Activated CD4-positive, CD25-positive, alpha-beta regulatory T cell treated with anti-CD3 and anti-CD28 coated beads, Interleukin-2, amount 50 U/mL, for 24 hours (primary cell): ENCODE results near the gene MRPL49.

Experiments
- ATAC-seq, 2 donors: fragments of 150-1000 bp; cut with Tn5 transposase; one replicate each; pipeline ENCODE4 v1.10.0; 2021; ENCODE audit warnings: mild to moderate bottlenecking in 1 of 2, moderate library complexity in 1 of 2

MRPL49 gene

DNA sequence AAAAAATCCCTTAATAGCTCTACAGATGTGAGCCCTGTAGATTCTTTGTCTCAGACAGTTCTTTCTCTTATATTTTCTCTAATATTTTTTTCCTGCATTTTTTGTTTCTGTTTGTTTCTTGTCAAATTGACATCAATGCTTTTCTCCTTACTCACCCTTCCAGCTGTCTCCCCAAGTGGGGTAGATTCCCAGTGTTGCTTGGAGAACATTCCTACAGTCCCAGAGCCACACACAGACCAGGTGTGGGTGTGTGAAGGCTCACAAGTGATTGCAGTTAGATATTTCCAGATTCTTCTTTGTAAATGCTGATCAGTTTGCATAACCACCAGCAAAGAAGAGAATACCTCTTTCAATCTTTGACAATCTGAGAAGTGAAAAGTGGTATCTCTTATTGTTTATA, 18.6 kb upstream of the MRPL49 start:
- ATAC-seq = no peak

DNA sequence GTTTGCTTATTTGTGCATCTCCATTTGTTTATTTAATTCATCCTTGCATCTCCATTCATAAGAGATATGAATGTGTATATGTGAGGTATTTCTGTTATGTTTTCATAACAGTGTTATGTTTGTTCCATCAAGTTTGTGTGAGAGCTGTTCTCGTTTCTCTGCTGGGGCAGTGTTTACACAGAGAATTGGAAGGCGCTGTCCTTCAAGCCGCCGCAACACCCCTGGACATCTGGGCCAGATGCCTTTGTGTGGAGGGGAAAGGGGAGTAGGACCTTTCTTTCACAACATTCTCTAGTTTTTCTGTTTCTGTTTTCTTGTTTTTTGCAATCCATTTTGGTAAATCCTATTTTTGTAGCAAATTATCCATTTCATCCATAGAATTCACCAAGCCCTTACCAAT, 17.5 kb upstream of the MRPL49 start:
- no peak for ATAC-seq

- ATAC-seq = no peak
Observed at GRCh38 chr11:65107078-65107477, 15.0 kb upstream of the MRPL49 start.

DNA sequence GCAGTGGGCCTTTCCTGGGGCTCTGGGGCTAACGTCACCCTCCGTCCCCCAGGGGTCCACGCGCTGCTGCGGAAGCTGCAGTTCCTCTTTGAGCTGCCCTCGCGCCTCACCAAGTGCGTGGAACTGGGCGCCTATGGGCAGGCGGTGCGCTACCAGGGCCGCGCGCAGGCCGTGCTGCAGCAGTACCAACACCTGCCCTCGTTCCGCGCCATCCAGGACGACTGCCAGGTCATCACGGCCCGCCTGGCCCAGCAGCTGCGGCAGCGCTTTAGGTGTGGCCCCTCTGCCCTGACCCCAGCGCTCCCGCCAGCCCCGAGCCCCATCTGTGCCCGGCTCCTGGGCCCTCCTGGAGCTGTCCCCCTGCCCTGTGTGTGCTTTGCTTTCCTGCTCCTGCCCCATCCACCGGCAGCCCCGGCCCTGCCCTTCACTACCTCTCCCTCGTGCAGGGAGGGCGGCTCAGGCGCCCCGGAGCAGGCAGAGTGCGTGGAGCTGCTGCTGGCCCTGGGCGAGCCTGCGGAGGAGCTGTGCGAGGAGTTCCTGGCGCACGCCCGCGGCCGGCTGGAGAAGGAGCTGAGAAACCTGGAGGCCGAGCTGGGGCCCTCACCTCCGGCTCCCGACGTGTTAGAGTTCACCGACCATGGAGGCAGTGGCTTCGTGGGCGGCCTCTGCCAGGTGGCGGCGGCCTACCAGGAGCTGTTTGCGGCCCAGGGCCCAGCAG, 14.2 kb upstream of the MRPL49 start:
- ATAC-seq = no peak

DNA sequence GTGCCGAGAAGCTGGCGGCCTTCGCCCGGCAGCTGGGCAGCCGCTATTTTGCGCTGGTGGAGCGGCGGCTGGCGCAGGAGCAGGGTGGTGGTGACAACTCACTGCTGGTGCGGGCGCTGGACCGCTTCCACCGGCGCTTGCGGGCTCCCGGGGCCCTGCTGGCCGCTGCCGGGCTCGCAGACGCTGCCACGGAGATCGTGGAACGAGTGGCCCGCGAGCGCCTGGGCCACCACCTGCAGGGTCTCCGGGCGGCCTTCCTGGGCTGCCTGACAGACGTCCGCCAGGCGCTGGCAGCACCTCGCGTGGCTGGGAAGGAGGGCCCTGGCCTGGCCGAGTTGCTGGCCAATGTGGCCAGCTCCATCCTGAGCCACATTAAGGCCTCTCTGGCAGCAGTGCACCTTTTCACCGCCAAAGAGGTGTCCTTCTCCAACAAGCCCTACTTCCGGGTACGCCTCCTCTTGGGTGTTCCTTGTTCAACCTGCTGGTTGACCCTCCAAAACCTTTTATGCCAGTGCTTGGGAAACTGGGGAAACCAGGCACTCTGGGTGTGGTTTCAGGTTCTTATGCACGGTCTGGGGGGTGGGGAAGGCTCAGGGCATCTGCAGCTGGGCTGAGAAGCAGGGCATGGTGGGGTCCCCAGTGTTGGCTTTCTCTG, 13.5 kb upstream of the MRPL49 start:
- no peak for ATAC-seq

DNA sequence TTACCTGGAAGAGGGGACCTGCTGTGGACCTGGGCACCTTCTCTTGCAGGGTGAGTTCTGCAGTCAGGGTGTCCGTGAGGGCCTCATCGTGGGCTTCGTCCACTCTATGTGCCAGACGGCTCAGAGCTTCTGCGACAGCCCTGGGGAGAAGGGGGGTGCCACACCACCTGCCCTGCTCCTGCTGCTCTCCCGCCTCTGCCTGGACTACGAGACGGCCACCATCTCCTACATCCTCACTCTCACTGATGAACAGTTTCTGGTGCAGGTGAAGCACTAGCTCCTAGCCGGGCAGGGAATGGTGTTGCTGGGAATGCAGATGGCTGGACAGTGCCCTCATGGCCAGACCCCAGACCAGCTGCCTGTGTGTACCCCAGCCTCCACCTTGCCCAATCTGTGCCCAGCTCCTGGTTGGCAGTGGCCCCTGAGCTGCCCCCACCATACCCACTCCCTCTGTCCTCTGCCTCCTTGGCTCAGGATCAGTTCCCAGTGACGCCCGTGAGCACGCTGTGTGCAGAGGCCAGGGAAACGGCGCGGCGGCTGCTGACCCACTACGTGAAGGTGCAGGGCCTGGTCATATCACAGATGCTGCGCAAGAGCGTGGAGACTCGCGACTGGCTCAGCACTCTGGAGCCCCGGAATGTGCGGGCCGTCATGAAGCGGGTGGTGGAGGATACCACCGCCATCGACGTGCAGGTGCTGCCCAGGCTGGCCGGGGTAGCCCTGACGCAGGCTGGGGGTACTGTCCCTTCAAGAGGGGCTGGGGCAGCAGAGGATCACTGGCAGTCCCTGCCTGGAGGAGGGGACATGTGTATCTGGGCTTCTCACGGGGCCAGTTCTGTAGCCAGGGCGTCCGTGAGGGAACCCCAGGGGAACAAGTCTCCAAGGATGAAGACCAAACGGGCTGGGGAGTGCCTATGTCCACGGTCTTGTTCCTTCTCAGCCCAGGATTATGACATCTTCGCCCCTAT, 12.6 kb upstream of the MRPL49 start:
- no peak for ATAC-seq

DNA sequence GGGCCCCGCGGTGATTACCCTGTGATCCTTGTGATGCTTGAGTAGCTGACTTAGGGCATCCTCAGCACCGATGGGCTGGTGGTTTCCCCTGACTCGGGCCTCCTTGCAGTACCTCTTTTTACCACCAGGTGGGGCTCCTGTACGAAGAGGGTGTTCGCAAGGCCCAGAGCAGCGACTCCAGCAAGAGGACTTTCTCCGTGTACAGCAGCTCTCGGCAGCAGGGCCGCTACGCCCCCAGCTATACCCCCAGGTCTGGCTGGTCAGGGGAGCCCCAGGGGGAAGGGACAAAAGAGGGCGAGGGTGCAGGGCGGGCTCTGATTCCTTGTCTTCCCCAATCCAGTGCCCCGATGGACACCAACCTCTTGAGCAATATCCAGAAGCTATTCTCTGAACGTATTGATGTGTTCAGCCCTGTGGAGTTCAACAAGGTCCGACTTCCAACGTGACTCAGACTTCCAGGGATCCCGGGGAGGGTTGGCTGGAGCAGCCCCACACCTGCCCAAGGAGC, 11.7 kb upstream of the MRPL49 start:
- peak; percentile 52 to 54 for ATAC-seq

- no peak for ATAC-seq
Observed at GRCh38 chr11:65111159-65111743, 10.9 kb upstream of the MRPL49 start.

- peak; percentile 78 to 80 for ATAC-seq
Observed at GRCh38 chr11:65111744-65112545, 10.2 kb upstream of the MRPL49 start, which contains the start of gene TM7SF2. Gene TM7SF2 (plus strand): TSS chr11:65111872. CDS start chr11:65112016, 144 bp downstream.

GRCh38 chr11:65112546-65113360, 9.4 kb upstream of the MRPL49 start:
- ATAC-seq = peak; percentile 42 to 43

- ATAC-seq = no peak
Observed at GRCh38 chr11:65113361-65113756, 8.8 kb upstream of the MRPL49 start.

DNA sequence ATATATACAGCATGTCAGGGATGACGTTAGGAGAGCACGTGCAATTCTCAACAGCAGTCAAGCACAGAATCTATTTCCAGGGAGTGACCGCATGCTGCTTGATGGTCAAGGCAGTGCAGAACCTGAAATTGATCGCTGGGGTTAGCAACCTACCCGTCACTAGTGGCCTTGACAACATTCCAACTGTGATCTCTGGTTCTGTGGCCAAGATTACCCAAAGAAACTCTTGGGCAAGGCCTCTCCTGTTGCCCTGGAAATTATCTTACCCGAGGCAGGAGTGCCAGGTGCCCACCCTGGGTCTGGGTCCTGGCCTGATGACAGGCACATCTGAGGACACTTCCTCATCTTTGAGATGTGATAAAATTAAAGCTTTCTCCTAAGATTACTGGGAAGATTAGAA, 8.3 kb upstream of the MRPL49 start:
- ATAC-seq = no peak

DNA sequence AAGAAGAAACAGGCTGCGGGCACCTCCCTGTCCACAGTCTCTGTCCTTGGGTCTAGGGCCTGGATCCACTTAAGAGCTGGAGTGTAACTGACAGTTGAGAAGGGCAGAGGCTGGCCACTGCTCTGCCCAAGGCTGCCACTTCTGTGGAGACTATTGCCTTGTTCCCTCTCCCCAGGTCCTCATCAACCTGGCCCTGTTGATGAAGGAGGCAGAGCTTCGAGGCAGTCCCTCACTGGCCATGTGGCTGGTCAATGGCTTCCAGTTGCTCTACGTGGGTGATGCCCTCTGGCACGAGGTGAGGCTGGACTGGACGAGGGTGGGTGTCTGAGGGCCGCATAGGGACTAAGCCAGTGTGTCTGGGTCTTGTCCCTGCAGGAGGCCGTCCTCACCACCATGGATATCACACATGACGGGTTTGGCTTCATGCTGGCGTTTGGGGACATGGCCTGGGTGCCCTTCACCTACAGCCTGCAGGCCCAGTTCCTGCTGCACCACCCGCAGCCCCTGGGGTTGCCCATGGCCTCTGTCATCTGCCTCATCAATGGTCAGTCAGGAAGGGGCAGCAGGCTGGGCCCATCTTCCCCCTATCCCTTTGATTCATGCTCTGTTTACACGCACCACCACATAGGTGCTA, 7.5 kb upstream of the MRPL49 start:
- ATAC-seq = no peak

- no peak for ATAC-seq
Observed at GRCh38 chr11:65115361-65116082, 6.6 kb upstream of the MRPL49 start.

DNA sequence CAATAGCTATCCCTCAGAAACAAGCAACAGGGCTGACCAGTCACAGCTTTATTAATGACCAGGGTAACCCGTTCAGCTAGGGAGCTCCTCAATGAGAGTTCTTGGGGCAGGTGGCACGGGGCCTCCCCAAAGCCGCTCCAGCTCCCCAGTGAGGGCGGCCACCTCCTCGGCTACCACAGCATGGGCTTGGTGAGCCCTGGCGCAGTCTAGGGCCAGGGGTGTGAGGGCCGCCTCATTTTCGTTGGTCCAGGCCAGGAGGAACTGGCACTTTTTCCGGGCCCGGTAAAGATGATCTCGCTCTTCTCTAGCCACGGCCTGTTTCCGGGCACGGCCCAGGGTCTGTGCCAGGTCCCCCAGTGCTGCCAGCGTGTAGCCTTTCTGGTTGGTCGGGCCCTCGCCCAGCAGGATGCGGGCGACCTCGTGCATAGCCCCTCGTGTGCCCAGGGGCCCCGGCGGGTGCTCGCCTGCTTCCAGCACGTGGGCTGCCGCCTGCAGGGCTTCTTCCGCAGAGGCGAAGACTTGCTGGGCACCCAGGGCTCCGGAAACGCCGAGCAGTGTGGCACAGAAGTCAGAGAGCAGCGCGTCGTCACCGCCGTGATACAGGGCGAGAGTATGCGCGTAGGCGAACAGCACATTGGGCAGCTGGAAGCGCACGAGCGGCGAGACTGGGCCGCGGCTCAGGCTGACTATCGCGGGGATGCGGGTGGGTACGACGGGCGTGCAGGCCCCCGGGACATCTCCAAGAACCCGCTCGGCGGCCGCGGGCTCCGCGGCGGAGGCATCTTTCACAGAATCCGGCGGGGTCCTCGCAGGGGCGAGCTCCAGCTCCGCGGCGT, 5.5 kb upstream of the MRPL49 start:
- peak; percentile 21 to 30 for ATAC-seq

- ATAC-seq = peak; percentile 61 to 62
Observed at GRCh38 chr11:65117206-65118096, 4.7 kb upstream of the MRPL49 start, which contains the start of gene ZNHIT2. Gene ZNHIT2 (minus strand): TSS chr11:65117701. CDS start chr11:65117653, 48 bp downstream.

GRCh38 chr11:65118097-65118837, 3.9 kb upstream of the MRPL49 start:
- ATAC-seq = no peak
